PC-3 (cell line): Measurements from ENCODE around the gene DCDC2B.

Experiments used
- EZH2 ChIP-seq: fragments of 300-600 bp; sonication (generic); IDR thresholded peaks from one replicate; pipeline ENCODE4 v1.6.1; 2017; ENCODE audit warnings: antibody characterized with exemption, mild to moderate bottlenecking, low read length; ENCODE audit not compliant: unreplicated experiment
- EZH2phosphoT487 ChIP-seq: fragments of 300-600 bp; sonication (generic); IDR thresholded peaks from 2 replicates; pipeline ENCODE4 v1.6.1; 2018; ENCODE audit warnings: mild to moderate bottlenecking, antibody characterized with exemption, low read length, borderline replicate concordance
- TF ChIP-seq, protein P1 (sequence below): fragments of 300-600 bp; sonication (generic); conservative IDR thresholded peaks from 2 replicates; pipeline ENCODE4 v1.5.1; 2017; ENCODE audit warnings: antibody characterized with exemption, low read depth, mild to moderate bottlenecking, low read length

GRCh38 chr1:32199043-32199716 lies 9.7 kb upstream of the DCDC2B start:
- TF ChIP-seq, protein P1, sequence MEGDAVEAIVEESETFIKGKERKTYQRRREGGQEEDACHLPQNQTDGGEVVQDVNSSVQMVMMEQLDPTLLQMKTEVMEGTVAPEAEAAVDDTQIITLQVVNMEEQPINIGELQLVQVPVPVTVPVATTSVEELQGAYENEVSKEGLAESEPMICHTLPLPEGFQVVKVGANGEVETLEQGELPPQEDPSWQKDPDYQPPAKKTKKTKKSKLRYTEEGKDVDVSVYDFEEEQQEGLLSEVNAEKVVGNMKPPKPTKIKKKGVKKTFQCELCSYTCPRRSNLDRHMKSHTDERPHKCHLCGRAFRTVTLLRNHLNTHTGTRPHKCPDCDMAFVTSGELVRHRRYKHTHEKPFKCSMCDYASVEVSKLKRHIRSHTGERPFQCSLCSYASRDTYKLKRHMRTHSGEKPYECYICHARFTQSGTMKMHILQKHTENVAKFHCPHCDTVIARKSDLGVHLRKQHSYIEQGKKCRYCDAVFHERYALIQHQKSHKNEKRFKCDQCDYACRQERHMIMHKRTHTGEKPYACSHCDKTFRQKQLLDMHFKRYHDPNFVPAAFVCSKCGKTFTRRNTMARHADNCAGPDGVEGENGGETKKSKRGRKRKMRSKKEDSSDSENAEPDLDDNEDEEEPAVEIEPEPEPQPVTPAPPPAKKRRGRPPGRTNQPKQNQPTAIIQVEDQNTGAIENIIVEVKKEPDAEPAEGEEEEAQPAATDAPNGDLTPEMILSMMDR: no peak
- TF ChIP-seq EZH2 (no peak), EZH2phosphoT487 (no peak)
